Upper lobe of right lung (tissue), 1 donor: ENCODE measurements around the gene NXN. TPM values are rescaled to one million over a fixed set of nuclear protein-coding genes. Genes with fewer than 3 reads are reported as not detected.
"Not testable (repeated sequence)": the region's sequence is repeated elsewhere in the genome, so short reads cannot be mapped to it uniquely, and the experiment has no call there.

Experiments used
- ATAC-seq: fragments of 200-7000 bp; cut with Tn5 transposase; one replicate; pipeline ENCODE4 v1.9.1; 2020; ENCODE audit warnings: mild to moderate bottlenecking, moderate library complexity
- DNase-seq: peaks from one replicate; pipeline ENCODE4 v3.0.0-alpha.2; 2020
- H3K27ac ChIP-seq: fragments of 200-600 bp; one replicate; pipeline ENCODE4 v1.8.0; 2022
- H3K27me3 ChIP-seq: fragments of 200-600 bp; one replicate; pipeline ENCODE4 v1.8.0; 2022; ENCODE audit warnings: mild to moderate bottlenecking
- H3K36me3 ChIP-seq: fragments of 200-600 bp; one replicate; pipeline ENCODE4 v1.8.0; 2022
- H3K4me1 ChIP-seq: fragments of 200-600 bp; one replicate; pipeline ENCODE4 v1.8.0; 2022
- H3K4me3 ChIP-seq: fragments of 200-600 bp; one replicate; pipeline ENCODE4 v1.8.0; 2022; ENCODE audit warnings: mild to moderate bottlenecking
- H3K9me3 ChIP-seq: fragments of 200-600 bp; one replicate; pipeline ENCODE4 v1.8.0; 2022
- CTCF ChIP-seq: fragments of 200-600 bp; IDR thresholded peaks from one replicate; pipeline ENCODE4 v1.8.0; 2022; ENCODE audit warnings: antibody characterized with exemption
- intact Hi-C: fragments of 100-400 bp; cut with DNase I; formaldehyde crosslinking; loops from one replicate; pipeline ENCODE4 v1.11.0; 2022
- total RNA-seq: library from RNA; stranded (reverse); fragmentation: NEBNext Ultra II Directional; extraction: Animal tissue kit (Norgen Biotek cat#: 25700); gene quantifications from one replicate; pipeline ENCODE4 v1.2.1, GENCODE V29; 2021
- donor health status: DM: no; HTN: yes; CAD: no; lungs with severe emphysema.

NXN gene
- total RNA-seq, 1 donor from 2014 or later, result 57.3 TPM

GRCh38 chr17:841313-841712 lies 138.3 kb downstream of the NXN start:
- ATAC-seq (peak; percentile 76), DNase-seq (no peak)
- no peaks in the 10 kb centered on the region for H3K27me3 ChIP-seq
- intact Hi-C loops, result no loop called here
- no peaks in the 10 kb centered on the region for H3K36me3 ChIP-seq
- H3K27ac ChIP-seq, result no peak overlapping the region
- no peaks in the 10 kb centered on the region for H3K9me3 ChIP-seq
- no peak for TF ChIP-seq CTCF
- H3K4me3 ChIP-seq, result no peak overlapping the region
- peaks cover under 1% of the 10 kb centered on the region for H3K4me1 ChIP-seq

GRCh38 chr17:838486-838885 lies 141.1 kb downstream of the NXN start:
- ATAC-seq (no peak), DNase-seq (no peak)
- Histone ChIP-seq H3K36me3 (no peaks in the 10 kb centered on the region), H3K4me1 (no peaks in the 10 kb centered on the region), H3K27me3 (no peaks in the 10 kb centered on the region), H3K9me3 (no peaks in the 10 kb centered on the region), H3K4me3 (no peak overlapping the region), H3K27ac (no peak overlapping the region)
- intact Hi-C loops, result no loop called here
- TF ChIP-seq CTCF, result no peak

- DNase-seq (no peak), ATAC-seq (no peak)
- no peaks in the 10 kb centered on the region for H3K27me3 ChIP-seq
- no peak overlapping the region for H3K4me3 ChIP-seq
- H3K4me1 ChIP-seq, result no peaks in the 10 kb centered on the region
- H3K27ac ChIP-seq, result no peak overlapping the region
- TF ChIP-seq CTCF, result no peak
- H3K36me3 ChIP-seq, result no peaks in the 10 kb centered on the region
- no peaks in the 10 kb centered on the region for H3K9me3 ChIP-seq
- intact Hi-C loops, result no loop called here
Observed at GRCh38 chr17:836151-836550, 143.4 kb downstream of the NXN start.

- H3K27me3 ChIP-seq, DNase-seq, intact Hi-C loops, H3K27ac ChIP-seq, H3K4me3 ChIP-seq, ATAC-seq, H3K4me1 ChIP-seq, H3K36me3 ChIP-seq, H3K9me3 ChIP-seq: not testable (repeated sequence)
Observed at GRCh38 chr17:835721-836120, 143.9 kb downstream of the NXN start.

GRCh38 chr17:835263-835662 lies 144.3 kb downstream of the NXN start:
- Histone ChIP-seq H3K27ac (no peak overlapping the region), H3K4me3 (no peak overlapping the region), H3K27me3 (no peaks in the 10 kb centered on the region), H3K4me1 (no peaks in the 10 kb centered on the region), H3K9me3 (no peaks in the 10 kb centered on the region), H3K36me3 (no peaks in the 10 kb centered on the region)
- no peak for TF ChIP-seq CTCF
- intact Hi-C loops, result no loop called here
- DNase-seq (no peak), ATAC-seq (peak; percentile 42)

GRCh38 chr17:834136-834535 lies 145.4 kb downstream of the NXN start:
- H3K4me1 ChIP-seq, result no peaks in the 10 kb centered on the region
- H3K9me3 ChIP-seq, result no peaks in the 10 kb centered on the region
- ATAC-seq (no peak), DNase-seq (no peak)
- intact Hi-C loops, result no loop called here
- H3K4me3 ChIP-seq, result no peak overlapping the region
- no peaks in the 10 kb centered on the region for H3K27me3 ChIP-seq
- H3K27ac ChIP-seq, result no peak overlapping the region
- no peaks in the 10 kb centered on the region for H3K36me3 ChIP-seq
- TF ChIP-seq CTCF, result no peak
